ENCODE data around the gene SPATA25.

The SPATA25 gene

DNA sequence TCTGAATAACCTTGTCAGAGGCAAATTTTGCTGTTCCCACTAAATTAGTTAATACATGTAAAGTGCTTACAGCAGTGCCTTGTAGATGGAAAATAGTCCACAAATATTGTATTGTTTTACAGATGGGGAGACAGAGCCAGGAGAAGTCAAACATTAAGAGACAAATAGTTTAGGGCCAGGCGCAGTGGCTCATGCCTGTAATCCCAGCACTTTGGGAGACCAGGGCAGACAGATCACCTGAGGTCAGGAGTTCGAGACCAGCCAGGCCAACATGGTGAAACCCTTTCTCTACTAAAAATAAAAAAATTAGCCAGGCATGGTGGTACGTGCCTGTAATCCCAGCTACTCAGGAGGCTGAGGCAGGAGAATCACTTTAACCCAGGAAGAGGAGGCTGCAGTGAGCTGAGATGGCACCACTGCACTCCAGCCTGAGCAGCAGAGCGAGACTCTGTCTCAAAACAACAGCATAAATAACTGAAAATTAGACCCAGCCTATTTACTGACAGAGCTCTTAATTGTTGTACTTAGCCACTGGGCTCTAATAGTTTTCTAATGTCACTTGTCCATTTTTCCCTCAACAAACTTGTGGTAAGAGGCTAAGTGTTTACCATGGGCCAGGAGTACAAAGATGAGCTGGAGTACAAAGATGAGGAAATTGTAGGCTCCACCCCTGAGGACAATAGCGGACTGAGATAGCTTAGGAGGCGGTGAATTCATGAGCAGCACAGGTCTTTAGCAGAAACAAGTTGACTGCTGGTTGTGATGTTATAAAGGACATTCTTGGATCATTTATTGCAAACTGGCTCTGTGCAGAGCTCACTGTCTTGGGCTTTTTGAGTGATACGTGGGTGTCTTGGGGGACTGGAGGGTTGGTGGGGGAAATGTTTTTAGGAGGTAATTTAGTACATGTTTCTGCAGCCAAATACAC, 23.6 kb downstream of the SPATA25 start:
- DNase-seq (ENCODE audit: low spot score): no peak

DNA sequence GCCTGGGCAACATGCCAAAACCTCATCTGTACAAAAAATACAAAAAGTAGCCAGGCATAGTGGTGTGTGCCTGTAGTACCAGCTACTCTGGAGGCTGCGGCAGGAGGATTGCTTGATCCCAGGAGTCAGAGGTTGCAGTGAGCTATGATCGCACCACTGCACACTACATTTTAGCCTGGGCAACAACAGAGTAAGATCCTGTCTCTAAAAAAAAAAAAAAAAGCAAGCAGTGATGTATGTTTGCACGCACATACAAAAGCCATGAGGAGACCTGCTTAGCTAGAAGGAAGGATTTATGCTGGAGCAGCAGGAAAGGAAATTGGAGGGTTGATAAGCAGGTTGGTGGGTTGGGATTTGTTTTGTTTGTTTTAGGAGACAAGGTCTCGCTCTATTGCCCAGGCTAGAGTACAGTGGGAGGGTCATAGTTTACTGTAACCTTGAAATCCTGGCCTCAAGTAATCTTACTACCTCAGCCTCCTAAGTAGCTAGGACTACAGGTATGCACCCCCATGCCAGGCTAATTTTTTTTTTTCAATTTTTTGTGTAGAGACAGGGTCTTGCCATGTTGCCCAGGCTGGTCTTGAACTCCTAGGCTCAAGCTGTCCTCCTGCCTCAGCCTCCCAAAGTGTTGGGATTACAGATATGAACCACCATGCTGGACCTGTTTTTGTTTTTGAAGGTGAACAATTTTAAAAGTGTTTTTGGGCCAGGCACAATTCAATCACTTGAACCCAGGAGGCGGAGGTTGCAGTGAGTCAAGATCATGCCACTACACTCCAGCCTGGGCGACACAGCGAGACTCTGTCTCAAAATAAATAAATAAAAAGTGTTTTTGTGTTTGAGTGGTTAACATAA, 26.0 kb downstream of the SPATA25 start:
- DNase-seq (ENCODE audit: low spot score): no peak

DNA sequence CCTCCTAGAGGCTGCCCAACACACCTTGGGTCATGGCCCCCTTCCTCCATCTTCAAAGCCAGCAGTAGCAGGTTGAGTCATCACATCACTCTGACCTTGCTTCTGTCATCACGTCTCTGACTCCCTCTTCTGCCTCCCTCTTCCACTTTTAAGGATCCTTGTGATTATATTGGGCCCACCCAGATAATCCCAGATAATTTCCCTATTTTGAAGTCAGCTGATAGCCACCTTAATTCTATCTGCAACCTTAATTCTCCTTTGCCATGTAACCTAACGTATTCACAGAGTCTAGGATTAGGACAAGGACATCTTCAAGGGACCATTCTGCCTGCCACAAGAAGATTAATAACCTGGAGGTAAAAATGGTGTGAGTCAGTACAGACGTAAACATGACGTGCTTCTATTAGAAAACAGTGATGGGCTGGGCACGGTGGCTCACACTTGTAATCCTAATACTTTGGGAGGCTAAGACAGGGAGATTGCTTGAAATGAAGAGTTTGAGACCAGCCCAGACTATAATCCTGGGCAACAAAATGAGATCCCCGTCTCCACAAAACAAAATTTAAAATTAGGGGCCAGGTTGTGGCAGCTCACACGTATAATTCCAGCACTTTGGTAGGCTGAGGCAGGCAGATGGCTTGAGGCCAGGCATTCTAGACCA, 26.7 kb downstream of the SPATA25 start:
- DNase-seq (ENCODE audit: low spot score): no peak

DNA sequence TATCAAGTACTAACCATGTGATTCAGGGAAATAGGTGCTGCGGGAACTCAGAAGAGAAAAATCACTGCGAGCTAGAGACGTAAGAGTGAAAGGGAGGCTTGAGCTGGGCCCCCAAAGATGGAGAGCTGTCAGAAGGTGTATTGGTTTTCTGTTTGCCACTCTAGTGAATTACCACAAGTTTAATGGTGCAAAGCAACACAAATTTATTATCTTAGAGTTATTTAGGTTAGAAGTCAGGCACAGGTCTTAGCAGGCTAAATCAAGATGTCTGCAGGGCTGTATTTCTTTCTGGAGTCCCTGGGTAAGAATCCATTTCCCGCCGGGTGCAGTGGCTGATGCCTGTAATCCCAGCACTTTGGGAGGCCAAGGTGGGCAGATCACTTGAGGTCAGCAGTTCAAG, 27.5 kb downstream of the SPATA25 start:
- no peak for DNase-seq (ENCODE audit: low spot score)

DNA sequence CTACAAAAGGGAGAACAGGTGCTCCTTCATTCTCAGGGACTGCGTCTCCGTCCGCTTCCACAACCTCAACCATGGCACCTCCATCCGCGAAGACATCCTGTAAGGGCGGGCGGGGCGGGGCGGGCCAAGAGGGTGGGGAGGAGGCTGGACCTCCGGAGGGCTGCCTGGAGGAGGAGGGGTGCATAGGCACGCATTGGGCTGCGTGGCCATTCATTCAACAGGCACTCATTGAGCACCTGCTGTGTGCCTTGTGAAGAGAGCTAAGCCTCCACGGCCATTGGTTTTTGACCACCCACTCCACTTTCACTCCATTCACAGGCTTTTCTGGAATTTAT, 29.6 kb downstream of the SPATA25 start:
- peak; percentile 31 for DNase-seq (ENCODE audit: low spot score)

DNA sequence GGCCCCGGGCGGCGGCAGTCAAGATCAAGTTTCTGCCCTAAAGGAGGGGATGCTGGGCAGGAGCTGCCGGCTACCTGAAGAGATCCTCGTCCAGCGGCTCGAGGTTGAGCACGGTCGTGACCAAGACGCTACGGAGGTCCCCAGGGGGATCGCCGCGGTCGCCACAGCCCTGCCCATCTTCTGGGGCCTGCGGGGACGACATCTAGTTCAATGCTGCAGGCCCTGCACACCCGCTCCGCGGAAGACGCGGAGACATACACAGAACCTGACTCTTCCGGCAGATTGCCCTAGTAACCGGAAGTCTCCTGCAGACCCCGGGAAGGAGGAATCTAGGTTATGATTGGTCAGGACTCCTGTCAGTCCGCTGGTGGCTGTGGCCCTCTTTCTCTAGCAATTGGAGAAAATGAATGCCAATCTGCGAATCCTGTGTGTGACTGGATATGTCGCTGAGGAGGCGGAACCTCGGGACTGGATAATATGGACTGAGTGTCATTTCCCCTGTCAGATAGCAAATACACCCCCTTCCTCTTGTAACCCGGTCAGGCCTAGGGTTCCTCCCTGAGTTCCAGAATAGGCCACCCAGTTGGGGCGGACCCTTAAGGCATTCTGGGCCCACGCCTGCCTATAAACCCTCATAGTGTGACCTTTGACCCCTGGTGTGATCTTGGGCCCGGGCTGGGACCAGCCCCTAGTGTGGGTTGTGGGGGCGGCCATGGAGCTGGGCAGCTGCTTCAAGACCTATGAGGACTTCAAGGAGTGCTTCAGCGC, 30.1 kb downstream of the SPATA25 start, which contains the start of the genes ACOT8 and ZSWIM3:
Gene ACOT8 (minus strand): TSS at position 279 of the 768 bp plus-strand sequence. CDS start 77 bp downstream, at position 202.
Gene ZSWIM3 (plus strand): TSS at position 501 of the 768 bp plus-strand sequence. CDS start 212 bp downstream, at position 713.
- DNase-seq (ENCODE audit: low spot score): peak; percentile 100

- no peak for DNase-seq (ENCODE audit: low spot score)
Measured at GRCh38 chr20:45853484-45853883, 33.9 kb downstream of the SPATA25 start.

DNA sequence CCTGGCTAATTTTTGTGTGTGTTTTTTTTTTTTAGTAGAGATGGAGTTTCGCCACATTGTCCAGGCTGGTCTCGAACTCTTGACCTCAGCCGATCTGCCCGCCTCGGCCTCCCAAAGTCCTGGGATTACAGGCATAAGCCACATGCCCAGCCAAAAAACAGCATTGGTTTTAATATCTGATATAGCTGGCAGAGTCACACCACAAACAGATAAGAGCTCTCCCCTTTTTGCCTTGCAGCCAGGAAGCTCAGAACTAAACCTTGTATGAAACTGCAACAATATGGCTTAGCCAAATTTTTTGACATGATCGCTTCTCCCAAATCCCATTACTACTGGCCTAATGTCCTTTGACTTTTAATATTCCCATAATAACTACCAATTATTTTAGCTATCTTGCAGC, 35.1 kb downstream of the SPATA25 start:
- no peak for DNase-seq (ENCODE audit: low spot score)

- no peak for DNase-seq (ENCODE audit: low spot score)
Measured at GRCh38 chr20:45851501-45851900, 35.9 kb downstream of the SPATA25 start.

DNA sequence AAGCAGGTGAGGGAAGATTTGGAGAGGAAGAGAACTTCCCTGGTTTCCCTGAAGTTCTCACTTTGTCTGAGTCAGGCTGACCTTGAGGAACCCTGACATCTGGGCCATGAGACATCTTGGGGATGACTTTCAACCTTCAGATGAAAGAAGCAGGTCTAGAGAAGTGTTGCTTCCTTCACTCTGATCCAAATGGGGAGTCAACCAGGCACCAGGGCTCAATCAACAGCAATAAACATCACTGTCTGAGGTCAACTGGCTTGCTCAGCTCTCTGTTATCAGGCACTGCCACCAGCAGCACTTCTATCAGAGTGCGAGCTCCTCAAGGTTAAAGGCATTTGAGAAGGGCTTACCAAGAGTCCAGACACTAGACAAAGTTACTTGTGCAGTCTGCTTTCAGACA, 36.5 kb downstream of the SPATA25 start:
- DNase-seq (ENCODE audit: low spot score): no peak

DNA sequence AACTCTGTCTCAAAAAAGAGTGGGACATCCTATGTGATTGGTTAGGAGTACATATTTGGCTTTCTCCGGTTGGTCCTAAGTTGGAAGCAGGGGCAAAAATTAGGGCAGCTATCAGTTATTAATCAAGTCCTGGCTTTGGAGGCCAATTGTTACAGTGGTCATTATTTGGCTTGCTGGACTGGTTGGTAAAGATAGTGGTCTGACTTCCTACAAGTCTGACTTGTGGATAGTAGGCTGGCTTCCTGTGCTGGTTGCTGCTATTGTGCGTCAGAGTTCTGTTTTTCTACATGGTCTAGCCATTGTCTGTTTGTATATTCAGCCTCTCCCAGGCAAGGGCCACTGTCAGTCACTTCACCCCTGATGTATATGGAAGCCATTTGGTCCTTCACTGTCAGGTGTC, 37.2 kb downstream of the SPATA25 start:
- DNase-seq (ENCODE audit: low spot score): no peak

DNA sequence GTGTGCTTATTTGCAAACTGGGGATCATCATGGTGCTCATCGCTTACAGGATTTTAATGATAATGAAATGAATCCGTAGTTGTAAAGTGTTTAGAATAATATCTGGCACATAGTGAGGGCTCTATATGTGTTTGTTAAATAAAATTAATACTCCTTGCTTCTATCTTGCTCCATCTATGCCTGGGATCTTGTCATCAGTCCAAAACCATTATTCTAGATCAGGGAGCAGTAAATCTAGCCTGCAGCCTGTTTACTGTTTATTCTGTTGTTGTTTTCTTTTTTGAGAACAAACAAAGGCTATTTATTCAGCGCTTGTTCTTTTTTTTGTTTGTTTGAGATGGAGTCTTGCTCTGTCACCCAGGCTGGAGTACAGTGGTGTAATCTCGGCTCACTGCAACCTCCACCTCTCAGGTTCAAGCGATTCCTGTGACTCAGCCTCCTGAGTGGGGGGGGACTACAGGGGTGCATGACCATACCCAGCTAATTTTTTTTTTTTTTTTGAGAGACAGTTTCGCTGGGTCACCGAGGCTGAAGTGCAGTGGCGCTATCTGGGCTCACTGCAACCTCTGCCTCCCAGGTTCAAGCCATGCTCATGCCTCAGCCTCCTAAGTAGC, 38.3 kb downstream of the SPATA25 start:
- DNase-seq (ENCODE audit: low spot score): no peak

DNA sequence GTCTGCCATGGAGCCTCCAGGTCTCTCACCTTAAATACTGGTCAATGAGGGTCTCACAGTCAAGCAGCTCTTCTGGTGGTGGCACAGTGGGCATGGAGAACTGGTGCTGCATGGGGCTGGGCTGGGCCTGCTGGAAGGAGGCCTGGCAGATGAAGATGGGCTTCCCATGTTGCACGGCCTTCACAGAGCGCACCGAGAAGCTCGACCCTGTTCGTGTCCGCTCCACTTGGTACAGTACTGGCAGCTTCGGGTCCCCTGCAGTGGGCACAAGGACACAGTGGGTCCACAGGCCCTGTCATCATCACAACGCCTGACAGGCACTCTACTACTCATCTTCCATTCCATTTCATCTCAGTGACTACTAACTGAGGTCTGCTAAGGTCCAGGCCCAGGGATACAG, 39.0 kb downstream of the SPATA25 start:
- DNase-seq (ENCODE audit: low spot score): no peak

DNA sequence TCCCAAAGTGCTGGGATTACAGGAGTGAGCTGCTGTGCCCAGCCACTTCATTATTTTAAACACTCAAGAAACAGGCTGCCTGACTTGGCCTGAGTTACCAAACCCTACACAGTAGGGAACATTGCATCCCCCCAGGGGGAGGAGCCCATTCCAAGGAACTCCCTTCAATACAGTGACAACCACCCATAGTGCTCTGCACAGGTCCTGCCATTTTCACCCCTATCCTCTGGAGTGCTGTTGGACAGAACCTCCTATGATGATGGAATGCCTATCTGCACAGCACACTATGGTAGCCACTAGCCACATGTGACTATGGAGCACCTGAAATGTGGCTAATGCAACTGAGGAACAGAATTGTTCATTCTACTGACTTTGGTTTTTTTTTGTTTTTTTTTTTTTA, 42.0 kb downstream of the SPATA25 start:
- no peak for DNase-seq (ENCODE audit: low spot score)

DNA sequence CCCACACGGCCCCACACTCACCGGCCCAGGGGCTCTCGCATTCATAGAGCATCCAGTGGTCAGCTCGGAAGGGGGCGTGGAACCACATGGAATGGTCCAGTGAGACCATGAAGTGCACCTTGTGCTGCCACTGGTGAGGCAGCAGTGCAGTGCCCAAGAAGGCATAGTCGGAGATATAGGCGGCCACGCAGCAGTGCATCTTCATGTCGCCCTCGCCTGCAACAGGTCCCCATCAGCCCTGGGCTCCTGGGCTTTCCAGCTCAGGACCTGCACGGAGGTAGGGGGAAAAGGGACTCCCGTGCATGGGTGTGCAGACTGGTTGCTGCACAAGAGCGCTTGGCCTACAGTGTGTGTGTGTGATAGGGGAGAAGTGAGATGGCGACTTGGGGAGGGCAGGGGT, 43.9 kb downstream of the SPATA25 start:
- no peak for DNase-seq (ENCODE audit: low spot score)

DNA sequence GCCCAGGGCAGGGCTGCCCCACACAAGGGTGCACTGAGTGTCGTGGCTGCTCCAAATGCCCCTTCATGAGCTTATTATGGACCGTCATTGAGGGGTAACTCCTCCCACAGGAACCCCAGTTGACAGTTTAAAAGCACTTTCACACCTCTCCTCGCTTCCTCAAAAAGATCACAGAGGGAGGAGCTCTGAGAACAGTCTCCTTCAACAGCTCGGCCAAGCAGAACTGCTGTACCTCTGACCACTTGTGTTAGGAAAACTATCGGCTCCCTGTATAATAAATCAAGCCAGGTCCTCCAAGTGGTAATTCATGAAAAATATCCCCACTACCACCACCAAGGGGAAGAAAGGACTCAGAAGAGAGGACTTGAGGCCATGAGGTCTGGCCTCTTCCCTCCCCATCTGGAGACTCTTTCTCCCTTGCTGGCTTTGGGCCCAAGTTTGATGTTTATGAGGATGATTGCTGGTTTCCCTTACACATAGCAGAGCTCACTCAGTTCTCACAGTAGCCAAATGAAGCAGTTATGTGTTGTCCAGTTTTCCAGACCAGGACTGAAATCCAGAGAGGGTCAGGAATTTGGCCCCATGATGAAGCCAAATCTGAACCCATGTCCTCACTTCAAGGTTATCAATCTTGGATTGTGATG, 45.1 kb downstream of the SPATA25 start:
- DNase-seq (ENCODE audit: low spot score): peak; percentile 32

- no peak for DNase-seq (ENCODE audit: low spot score)
Measured at GRCh38 chr20:45841407-45842129, 45.9 kb downstream of the SPATA25 start.

DNA sequence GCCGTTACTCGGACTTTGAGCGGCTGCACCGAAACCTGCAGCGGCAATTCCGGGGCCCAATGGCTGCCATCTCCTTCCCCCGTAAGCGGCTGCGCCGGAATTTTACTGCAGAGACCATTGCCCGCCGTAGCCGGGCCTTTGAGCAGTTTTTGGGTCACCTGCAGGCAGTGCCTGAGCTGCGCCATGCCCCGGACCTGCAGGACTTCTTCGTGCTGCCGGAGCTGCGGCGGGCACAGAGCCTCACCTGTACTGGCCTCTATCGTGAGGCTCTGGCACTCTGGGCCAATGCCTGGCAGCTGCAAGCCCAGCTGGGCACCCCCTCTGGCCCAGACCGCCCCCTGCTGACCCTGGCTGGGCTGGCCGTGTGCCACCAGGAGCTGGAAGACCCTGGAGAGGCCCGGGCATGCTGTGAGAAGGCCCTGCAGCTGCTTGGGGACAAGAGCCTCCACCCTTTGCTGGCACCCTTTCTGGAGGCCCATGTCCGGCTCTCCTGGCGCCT, 46.7 kb downstream of the SPATA25 start:
- DNase-seq (ENCODE audit: low spot score): no peak

GRCh38 chr20:45836841-45837240, 50.6 kb downstream of the SPATA25 start:
- DNase-seq (ENCODE audit: low spot score): no peak
